LoVo (cell line): ENCODE data around the gene DYNC2LI1.

ENCODE experiments used
- DNase-seq: peaks from one replicate; pipeline ENCODE4 v3.0.0-alpha.2; 2016; ENCODE audit warnings: low spot score

DYNC2LI1 gene

DNA sequence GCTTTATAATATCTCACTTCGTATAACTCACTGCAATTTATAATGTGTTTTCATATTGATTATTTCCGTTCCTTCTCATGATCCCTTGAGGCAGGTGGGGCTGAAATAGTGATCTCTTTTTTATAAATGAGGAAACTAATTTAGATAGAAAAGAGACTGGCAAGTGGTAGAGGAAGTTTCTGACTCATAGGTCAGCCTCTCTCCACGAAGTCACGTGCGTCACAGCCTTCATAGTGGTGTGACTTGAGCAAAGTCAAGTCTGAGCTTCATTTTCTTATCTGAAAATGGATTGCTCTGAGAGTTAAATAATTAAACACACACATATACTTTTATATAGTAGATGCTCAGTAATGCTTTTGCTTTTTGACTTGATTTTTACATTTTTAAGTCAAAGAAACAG is 44.9 kb downstream of the DYNC2LI1 start:
- DNase-seq: peak; percentile 32

GRCh38 chr2:43819491-43820163 is 45.8 kb downstream of the DYNC2LI1 start:
- no peak for DNase-seq

- DNase-seq: no peak
Measured at GRCh38 chr2:43822839-43823238, 49.0 kb downstream of the DYNC2LI1 start.

GRCh38 chr2:43823751-43824150 is 49.9 kb downstream of the DYNC2LI1 start:
- no peak for DNase-seq

- DNase-seq: no peak
Measured at GRCh38 chr2:43824512-43824911, 50.7 kb downstream of the DYNC2LI1 start.

DNA sequence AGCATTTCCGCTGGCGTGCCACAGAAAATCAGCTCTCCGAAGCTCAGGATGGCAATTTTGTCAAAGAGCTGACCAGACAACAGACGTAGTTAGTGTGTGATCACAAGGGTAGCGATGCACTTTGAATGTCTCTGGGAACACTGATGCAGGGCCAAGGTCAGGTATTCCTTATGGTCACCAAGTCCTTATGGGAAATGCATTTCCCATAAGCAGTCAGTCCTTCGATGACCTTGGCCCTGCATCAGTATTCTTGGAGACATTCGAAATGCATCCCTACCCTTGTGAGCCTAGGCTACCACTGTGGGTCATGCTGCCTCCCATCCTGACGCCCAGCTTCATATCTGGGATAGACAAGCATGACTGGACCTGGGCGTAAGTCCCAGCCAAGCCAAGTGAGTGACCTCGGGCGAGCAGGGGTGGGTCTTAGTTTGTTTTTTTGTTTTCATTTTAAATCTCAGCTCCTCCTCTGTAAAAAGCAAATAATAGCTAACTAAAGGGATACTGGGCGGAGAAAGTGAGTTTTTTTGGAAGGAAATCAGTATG is 51.2 kb downstream of the DYNC2LI1 start:
- DNase-seq: no peak

DNA sequence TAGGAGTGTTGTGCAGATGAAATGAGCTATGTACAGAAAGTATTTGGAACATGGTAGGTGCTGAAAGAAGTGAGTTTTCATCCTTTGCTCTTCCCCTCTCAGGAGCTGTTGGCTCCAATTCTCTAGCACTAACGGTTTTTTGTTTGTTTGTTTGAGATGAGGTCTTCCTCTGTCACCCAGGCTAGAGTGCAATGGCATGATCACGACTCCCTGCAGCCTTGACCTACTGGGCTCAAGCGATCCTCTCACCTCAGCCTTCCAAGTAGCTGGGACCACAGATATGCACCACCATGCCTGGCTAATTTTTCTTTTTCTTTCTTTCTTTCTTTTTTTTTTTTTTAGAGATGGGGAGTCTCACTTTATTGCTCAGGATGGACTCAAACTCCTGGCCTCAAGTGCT is 52.0 kb downstream of the DYNC2LI1 start:
- no peak for DNase-seq

- no peak for DNase-seq
Measured at GRCh38 chr2:43826305-43827250, 52.7 kb downstream of the DYNC2LI1 start.

DNA sequence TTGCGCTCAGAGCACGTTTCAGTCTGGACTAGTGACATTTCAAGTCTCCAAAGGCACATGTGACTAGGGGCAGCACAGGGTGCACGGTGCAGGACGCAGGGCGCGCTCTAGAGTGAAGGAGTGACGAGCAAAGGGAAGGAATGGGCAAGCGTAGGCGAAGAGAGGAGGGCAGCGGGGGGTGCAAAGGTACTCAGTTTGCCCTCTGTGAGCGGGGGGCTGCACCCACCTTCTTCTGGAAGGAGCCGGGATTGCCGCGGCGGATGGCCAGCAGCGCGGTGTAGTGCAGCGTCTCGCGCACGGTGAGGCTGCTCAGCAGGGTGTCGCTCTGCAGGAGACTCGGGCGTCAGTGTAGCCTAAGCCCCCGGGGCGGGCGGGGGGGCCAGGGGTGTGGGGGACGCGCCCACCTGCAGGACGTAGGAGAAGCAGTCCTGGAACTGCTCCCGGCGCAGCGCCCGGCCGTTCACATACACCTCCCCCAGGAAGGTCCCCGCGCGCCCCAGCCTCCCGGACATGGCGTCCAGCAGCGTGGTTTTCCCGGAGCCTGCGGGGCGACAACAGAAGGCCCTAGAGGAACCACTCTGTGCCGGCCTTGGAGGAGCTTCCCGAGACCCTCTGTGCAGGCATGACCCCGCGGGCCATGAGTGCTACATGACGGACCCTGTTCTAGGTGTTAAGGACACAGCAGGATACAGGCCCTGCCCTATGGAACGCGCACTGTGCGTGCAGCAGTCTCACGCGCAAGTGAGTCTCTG is 57.9 kb downstream of the DYNC2LI1 start:
- DNase-seq: no peak

GRCh38 chr2:43832457-43832856 is 58.6 kb downstream of the DYNC2LI1 start:
- DNase-seq: no peak

DNA sequence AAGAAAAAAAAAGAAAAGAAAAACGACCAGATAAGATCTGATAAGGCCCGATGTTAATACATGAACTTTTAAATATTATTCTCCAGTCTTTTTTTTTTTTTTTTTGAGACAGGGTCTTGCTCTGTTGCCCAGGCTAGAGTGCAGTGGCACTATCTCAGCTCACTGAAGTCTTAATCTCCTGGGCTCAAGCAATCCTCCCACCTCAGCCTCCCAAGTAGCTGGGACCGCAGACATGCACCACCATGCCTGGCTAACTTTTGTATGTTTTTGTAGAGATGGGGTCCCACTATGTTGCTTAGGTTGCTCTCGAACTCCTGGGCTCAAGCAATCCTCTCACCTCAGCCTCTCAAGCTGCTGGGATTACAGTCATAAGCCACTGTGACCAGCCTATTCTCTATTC is 63.2 kb downstream of the DYNC2LI1 start:
- no peak for DNase-seq

DNA sequence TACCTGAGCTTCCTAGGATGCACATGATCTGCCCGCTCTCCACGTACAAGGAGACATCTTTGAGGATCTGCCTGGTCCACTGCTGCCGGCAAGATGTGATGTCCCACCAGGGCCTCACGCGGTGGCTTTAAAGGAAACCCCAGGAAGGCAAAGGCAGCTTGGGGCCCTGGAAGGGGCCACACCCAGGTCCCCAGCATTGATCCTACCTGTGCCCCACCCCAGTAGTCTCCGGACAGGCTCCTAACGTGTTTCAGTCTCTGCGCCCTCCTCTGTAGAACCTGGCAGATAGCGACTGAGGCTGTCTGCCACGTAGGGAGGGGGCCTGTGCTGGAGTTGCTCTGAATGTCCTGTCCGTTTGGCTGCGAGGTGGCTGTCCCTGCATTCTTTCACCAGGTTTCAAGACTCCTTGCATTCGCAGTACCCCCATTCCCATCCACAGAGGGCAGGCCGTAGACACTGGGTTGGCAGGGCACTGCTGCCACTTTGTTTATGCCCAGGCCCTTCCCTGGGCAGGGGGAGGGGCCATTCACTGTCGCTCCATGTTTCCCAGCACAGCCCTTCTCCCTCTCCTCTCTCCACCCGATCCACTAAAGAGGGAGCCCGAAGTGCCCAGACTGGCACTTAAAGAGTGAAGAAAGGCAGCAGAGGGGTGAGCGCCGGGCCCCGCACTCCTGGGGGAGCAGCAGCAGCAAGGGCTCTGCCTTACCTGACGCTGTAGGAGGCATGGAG is 64.2 kb downstream of the DYNC2LI1 start:
- DNase-seq: no peak

- no peak for DNase-seq
Measured at GRCh38 chr2:43838560-43839267, 64.9 kb downstream of the DYNC2LI1 start, which contains the start of the genes ABCG5 and ABCG8. TSS of gene ABCG5 (minus strand) at chr2:43838839. CDS start at chr2:43838679, 160 bp downstream. TSS of gene ABCG8 (plus strand) at chr2:43838971. CDS start at chr2:43839054, 83 bp downstream.

DNA sequence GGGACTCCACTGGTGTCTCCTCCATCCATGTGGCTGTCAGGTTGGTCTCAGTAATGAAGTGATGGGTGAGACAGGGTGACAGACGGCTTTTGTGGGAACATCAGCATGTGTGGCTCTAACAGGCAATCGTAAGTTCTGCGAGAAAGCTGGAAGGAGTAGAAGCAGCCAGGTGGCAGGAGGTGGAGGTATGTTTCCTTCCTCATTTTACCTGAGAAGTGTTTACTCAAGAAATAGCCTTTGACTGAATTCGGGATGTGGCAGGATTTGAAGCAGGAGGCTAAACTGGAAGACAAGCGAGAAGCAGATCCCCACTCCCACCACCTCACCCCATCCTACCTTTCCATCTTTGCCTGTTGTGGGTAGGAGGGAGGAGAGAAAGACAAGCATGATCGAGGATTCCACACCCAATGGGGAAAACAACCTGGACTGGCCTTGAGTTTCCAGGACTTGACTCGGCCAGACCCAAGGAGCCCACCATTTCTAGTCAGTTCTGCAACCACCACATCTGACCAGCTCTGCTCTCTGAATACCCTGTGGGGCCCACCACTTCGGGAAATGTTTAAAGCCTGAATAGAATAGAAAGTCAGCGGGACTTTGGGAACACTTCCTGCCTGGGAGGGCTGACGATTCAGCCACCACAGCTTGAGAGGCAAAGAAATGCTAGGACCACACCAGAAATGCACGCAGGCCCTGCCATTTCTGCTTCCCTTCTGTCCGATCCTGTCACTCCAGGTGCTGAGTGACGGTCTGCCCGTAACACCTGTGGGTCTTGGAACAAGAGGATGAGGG is 66.1 kb downstream of the DYNC2LI1 start:
- no peak for DNase-seq

GRCh38 chr2:43840965-43841364 is 67.1 kb downstream of the DYNC2LI1 start:
- no peak for DNase-seq

DNA sequence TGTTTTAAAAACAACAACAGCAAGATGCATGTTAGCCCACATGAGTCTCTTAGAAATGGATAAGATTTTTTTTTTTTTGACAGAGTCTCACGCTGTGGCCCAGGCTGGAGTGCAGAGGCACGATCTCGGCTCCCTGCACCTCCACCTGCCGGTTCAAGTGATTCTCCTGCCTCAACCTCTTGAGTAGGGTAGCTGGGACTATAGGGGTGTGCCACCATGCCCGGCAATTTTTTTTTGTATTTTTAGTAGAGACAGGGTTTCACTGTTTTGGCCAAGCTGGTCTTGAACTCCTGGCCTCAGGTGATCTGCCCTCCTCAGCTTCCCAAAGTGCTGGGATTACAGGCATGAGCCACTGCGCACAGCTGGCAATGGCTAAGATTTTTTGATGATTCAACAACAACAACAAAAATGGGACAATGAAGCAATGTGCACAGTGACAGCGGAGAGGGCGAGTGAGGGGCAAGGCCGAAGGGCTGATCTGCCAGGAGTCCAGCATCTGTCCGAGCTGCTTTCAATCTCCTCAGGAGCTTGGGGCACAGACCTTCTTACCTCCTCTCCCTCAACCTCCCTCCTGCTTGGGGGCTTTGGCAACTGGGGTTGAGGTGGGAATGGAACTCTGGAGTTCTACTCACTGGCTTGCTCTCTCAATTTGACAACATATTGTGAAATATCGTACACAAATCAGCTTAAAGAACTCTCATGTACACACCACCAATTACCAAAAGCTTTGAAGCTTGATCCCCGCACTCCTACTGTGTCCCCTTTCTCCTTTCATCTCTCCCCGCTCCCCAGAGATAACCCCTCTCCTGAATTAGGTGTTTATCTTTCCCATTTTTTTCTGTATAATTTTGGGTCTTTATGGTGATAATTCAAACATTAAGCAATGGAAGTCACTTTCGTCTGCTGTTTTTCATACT is 68.4 kb downstream of the DYNC2LI1 start:
- DNase-seq: no peak

GRCh38 chr2:43842866-43843226 is 69.0 kb downstream of the DYNC2LI1 start:
- no peak for DNase-seq

GRCh38 chr2:43845181-43845580 is 71.3 kb downstream of the DYNC2LI1 start:
- no peak for DNase-seq
